ENCODE results near the gene LMNA.

Gene LMNA

DNA sequence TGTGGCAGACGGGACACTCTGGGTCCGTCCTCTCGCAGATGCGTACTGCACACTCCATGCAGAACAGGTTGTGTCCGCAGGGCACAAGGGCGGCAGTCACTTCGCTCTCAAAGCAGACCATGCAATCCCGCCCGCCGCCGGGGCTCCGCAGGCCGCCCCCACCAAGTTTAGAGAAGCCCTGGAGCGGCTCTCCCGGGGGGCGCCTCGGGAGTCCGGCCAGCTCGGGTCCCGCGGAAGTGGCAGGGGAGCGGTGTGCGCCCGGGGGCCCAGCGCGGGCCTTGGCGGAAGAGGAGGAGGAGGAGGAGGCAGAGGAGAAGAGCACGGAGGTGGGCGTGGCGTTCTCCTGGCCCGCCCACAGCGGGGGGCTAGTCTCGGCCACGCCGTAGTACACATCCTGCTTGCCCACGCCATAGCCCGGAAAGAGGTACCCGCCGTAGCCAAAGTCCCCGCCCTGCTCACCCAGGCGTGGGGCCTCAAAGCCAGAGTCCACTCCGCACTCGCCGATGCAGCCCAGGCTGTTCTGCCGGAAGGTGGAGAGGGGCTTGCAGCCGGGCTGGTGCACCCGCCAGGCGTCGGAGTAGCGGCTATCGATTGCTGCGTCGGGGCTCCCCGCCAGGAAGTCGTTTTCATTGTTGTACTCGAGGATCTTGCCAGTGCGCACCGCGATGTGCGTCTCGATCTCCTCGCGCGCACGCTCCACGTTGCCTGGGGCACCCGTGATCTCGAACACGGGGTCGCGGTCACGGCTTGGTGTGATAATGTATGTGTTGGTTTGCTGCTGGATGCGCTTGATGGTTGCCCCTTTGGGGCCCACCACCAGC lies 37.7 kb upstream of the LMNA start:
- no peak for DNase-seq (ENCODE audit: low read depth)
- H3K4me3 ChIP-seq (ENCODE audit: low read depth, low read length): no peak overlapping the region; the same call in 1 of the 2 replicates

GRCh38 chr1:156077430-156077760 lies 37.1 kb upstream of the LMNA start:
- H3K4me3 ChIP-seq (ENCODE audit: low read depth, low read length): no peak overlapping the region
- TF ChIP-seq CTCF (IDR thresholded peaks at IDR 0.05; ENCODE audit: low read depth, low read length, missing control alignments): no peak
- no peak for DNase-seq (ENCODE audit: low read depth)

More for the DNA sequence above, 37.7 kb upstream of the LMNA start:
- TF ChIP-seq CTCF (IDR thresholded peaks at IDR 0.05; ENCODE audit: low read depth, low read length, missing control alignments): no peak

DNA sequence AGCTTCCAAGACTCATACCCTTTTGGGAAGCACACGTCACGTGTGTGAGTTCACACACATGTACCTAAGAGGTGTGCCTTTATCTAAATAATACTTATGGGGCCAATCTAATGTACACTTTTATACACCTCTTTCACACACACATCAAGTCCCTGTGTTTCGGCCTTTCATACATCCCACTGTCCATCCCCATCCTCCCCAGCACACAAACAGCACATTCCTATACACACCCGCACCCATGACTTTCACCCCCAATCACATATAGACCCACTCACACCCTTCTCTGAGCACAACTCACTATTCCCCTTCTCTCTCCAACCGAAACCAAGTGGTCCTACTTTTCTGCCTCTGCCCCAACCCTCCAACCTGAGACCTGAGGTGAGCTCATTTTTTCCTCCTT lies 35.8 kb upstream of the LMNA start:
- H3K4me3 ChIP-seq (ENCODE audit: low read depth, low read length): no peak overlapping the region
- DNase-seq (ENCODE audit: low read depth): no peak
- TF ChIP-seq CTCF (IDR thresholded peaks at IDR 0.05; ENCODE audit: low read depth, low read length, missing control alignments): no peak

DNA sequence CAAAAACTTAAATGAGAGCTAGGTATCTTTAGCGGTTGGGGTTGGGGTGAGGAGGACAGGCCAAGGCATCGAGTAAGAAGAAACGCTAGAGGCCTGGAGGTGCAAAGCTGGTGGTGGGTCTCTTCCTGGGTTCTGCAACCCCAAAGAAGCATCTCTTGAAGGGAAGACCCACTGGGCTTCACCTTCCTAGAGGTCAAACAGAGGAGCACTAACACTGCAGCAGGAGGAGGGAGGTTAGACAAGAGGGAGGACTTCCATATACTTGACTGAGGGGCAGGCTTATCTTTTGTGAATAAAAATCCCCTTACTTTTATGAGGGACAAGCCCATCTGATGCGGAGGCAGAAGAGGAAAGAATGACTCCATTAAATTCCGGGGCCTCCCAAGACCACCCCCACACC lies 34.7 kb upstream of the LMNA start:
- no peak for DNase-seq (ENCODE audit: low read depth)
- no peak for TF ChIP-seq CTCF (IDR thresholded peaks at IDR 0.05; ENCODE audit: low read depth, low read length, missing control alignments)
- H3K4me3 ChIP-seq (ENCODE audit: low read depth, low read length): no peak overlapping the region

DNA sequence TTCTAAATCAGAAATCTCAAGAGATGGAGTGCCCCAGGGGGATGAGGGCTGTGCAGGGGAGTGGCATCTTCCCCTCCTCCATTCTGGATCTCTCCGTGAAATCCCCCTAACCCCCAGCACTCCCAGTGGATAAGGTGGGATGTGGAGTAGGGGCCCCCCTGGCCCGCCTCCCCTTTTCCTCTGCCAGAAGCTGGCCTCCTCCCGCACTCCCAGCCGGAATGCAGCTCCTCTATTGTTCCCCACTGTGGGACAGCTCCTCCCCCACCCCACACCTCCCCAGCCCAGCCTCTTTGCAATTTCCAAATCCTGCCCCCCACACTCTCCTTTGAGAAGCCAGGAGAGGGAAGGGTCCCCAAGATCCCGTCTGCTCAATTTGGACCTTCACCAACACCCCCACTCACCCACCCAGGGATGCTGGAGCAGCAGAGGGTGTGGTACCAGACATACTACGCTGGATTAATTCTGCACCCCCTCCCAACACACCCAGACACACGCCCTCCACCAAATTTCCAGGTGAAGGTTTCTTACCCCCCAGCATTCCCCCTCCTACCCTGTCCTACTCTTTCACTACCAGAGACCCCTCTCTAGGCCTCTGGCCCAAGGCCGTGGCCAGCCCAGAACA lies 34.2 kb upstream of the LMNA start:
- no peak overlapping the region for H3K4me3 ChIP-seq (ENCODE audit: low read depth, low read length)
- TF ChIP-seq CTCF (IDR thresholded peaks at IDR 0.05; ENCODE audit: low read depth, low read length, missing control alignments): no peak
- DNase-seq (ENCODE audit: low read depth): no peak

GRCh38 chr1:156080863-156081179 lies 33.7 kb upstream of the LMNA start:
- no peak overlapping the region for H3K4me3 ChIP-seq (ENCODE audit: low read depth, low read length)
- TF ChIP-seq CTCF (IDR thresholded peaks at IDR 0.05; ENCODE audit: low read depth, low read length, missing control alignments): no peak
- no peak for DNase-seq (ENCODE audit: low read depth)

Measured in GM12864 (cell line).